ENCODE results near the gene RHBDL3. TPM values are rescaled to one million over a fixed set of nuclear protein-coding genes. Genes with fewer than 3 reads are reported as not detected.

Gene RHBDL3
- total RNA-seq, 1 experiment from 2014 or later = not detected

- POLR2A ChIA-PET (ENCODE audit: unreplicated experiment) = no interaction called here
- Histone ChIP-seq H3K4me3 (ENCODE audit: low read length) (no peak overlapping the region), H3K79me2 (ENCODE audit: low read length) (no peaks in the 10 kb centered on the region), H3F3A (ENCODE audit: low read length, unreplicated experiment) (no peaks in the 10 kb centered on the region), H3K9me2 (replicated peaks; ENCODE audit: low read length) (no peaks in the 10 kb centered on the region), H3K9ac (ENCODE audit: low read length) (no peak overlapping the region), H2AFZ (ENCODE audit: low read length) (no peak overlapping the region), H3K4me2 (ENCODE audit: low read length) (no peak overlapping the region), H3K27me3 (ENCODE audit: low read length) (no peaks in the 10 kb centered on the region), H3K4me1 (ENCODE audit: insufficient read depth, low read length) (no peaks in the 10 kb centered on the region), H3K9me3 (ENCODE audit: low read length) (no peaks in the 10 kb centered on the region), H3K36me3 (ENCODE audit: low read depth, low read length) (no peaks in the 10 kb centered on the region), H3K27ac (ENCODE audit: low read length) (no peak overlapping the region), H4K20me1 (ENCODE audit: low read length) (no peaks in the 10 kb centered on the region)
- BruUV-seq (replicated peaks) = no TSS peak
- CTCF ChIA-PET = no interaction called here
- intact Hi-C loops (cut with micrococcal nuclease) = no loop called here
- TF ChIP-seq EZH2 (IDR thresholded peaks at IDR 0.05; ENCODE audit: low read length, unreplicated experiment) (no peak), CTCF (conservative IDR thresholded peaks at IDR 0.05; ENCODE audit: low read depth, low read length) (no peak), EZH2phosphoT487 (IDR thresholded peaks at IDR 0.05; ENCODE audit: borderline replicate concordance, low read length) (no peak)
- ATAC-seq (no peak), DNase-seq (no peak)
Observed at GRCh38 chr17:32285306-32285705, 19.7 kb downstream of the RHBDL3 start.

GRCh38 chr17:32285746-32286517 is 20.3 kb downstream of the RHBDL3 start:
- Histone ChIP-seq H3K9me3 (ENCODE audit: low read length) (no peaks in the 10 kb centered on the region), H3K4me3 (ENCODE audit: low read length) (no peak overlapping the region), H3K27ac (ENCODE audit: low read length) (no peak overlapping the region), H3K9me2 (replicated peaks; ENCODE audit: low read length) (no peaks in the 10 kb centered on the region), H2AFZ (ENCODE audit: low read length) (no peak overlapping the region), H3K79me2 (ENCODE audit: low read length) (no peaks in the 10 kb centered on the region), H3F3A (ENCODE audit: low read length, unreplicated experiment) (no peaks in the 10 kb centered on the region), H3K27me3 (ENCODE audit: low read length) (no peaks in the 10 kb centered on the region), H3K4me1 (ENCODE audit: insufficient read depth, low read length) (no peaks in the 10 kb centered on the region), H4K20me1 (ENCODE audit: low read length) (no peaks in the 10 kb centered on the region), H3K9ac (ENCODE audit: low read length) (no peak overlapping the region), H3K4me2 (ENCODE audit: low read length) (no peak overlapping the region), H3K36me3 (ENCODE audit: low read depth, low read length) (no peaks in the 10 kb centered on the region)
- no TSS peak for BruUV-seq (replicated peaks)
- DNase-seq (no peak), ATAC-seq (no peak)
- TF ChIP-seq EZH2phosphoT487 (IDR thresholded peaks at IDR 0.05; ENCODE audit: borderline replicate concordance, low read length) (no peak), EZH2 (IDR thresholded peaks at IDR 0.05; ENCODE audit: low read length, unreplicated experiment) (no peak), CTCF (conservative IDR thresholded peaks at IDR 0.05; ENCODE audit: low read depth, low read length) (no peak)
- ChIA-PET CTCF (no interaction called here), POLR2A (ENCODE audit: unreplicated experiment) (no interaction called here)
- intact Hi-C loops (cut with micrococcal nuclease) = no loop called here

GRCh38 chr17:32286518-32286900 is 20.9 kb downstream of the RHBDL3 start:
- no peak overlapping the region for H3K4me2 ChIP-seq (ENCODE audit: low read length)
- no TSS peak for BruUV-seq (replicated peaks)
- H3K4me1 ChIP-seq (ENCODE audit: insufficient read depth, low read length) = no peaks in the 10 kb centered on the region
- H3K36me3 ChIP-seq (ENCODE audit: low read depth, low read length) = no peaks in the 10 kb centered on the region
- H3K9me3 ChIP-seq (ENCODE audit: low read length) = no peaks in the 10 kb centered on the region
- no peak overlapping the region for H3K27ac ChIP-seq (ENCODE audit: low read length)
- H3K9ac ChIP-seq (ENCODE audit: low read length) = no peak overlapping the region
- DNase-seq = no peak
- H3K4me3 ChIP-seq (ENCODE audit: low read length) = no peak overlapping the region
- no peak overlapping the region for H2AFZ ChIP-seq (ENCODE audit: low read length)
- intact Hi-C loops (cut with micrococcal nuclease) = no loop called here
- ChIA-PET POLR2A (ENCODE audit: unreplicated experiment) (no interaction called here), CTCF (no interaction called here)
- ATAC-seq = no peak
- no peaks in the 10 kb centered on the region for H3K9me2 ChIP-seq (replicated peaks; ENCODE audit: low read length)
- no peaks in the 10 kb centered on the region for H3K27me3 ChIP-seq (ENCODE audit: low read length)
- no peak for TF ChIP-seq EZH2phosphoT487 (IDR thresholded peaks at IDR 0.05; ENCODE audit: borderline replicate concordance, low read length)
- H3K79me2 ChIP-seq (ENCODE audit: low read length) = no peaks in the 10 kb centered on the region
- no peaks in the 10 kb centered on the region for H3F3A ChIP-seq (ENCODE audit: low read length, unreplicated experiment)
- H4K20me1 ChIP-seq (ENCODE audit: low read length) = no peaks in the 10 kb centered on the region
